MCF 10A (cell line): ENCODE results near the gene SESN1. TPM values are rescaled to one million over a fixed set of nuclear protein-coding genes. Genes with fewer than 3 reads are reported as not detected.
A peak's percentile ranks its signal among the peaks of the same experiment; 100 is the strongest.

Experiments used
- BruUV-seq: library from RNA; stranded (reverse); fragments of 400-500 nt; replicated peaks from 2 replicates; lab custom pipeline; 2021; lab: Mats Ljungman, UMichigan
- CTCF ChIA-PET: fragments of 300-600 bp; sonication (Branson Sonifier 250); formaldehyde crosslinking; extraction: SDS; loops from one replicate; lab custom pipeline; 2021; ENCODE audit warnings: antibody characterized with exemption, inconsistent platforms; lab: Yijun Ruan, JAX
- POLR2A ChIA-PET: fragments of 300-600, 350-650 bp; sonication (Branson Sonifier 250); formaldehyde crosslinking; extraction: SDS; loops from one replicate; lab custom pipeline; 2020; ENCODE audit warnings: antibody characterized with exemption, inconsistent platforms; lab: Yijun Ruan, JAX
- DNase-seq: peaks from one replicate; pipeline ENCODE4 v3.0.0-alpha.2; 2018; ENCODE audit not compliant: unreplicated experiment
- H3K27ac Mint-ChIP-seq: one replicate; pipeline ENCODE4 v1.8.0; 2022; ENCODE audit warnings: mild to moderate bottlenecking, low read depth, mixed read lengths; ENCODE audit not compliant: unreplicated experiment
- H3K27me3 Mint-ChIP-seq: one replicate; pipeline ENCODE4 v1.8.0; 2022; ENCODE audit warnings: mixed read lengths; ENCODE audit not compliant: insufficient read depth, unreplicated experiment
- H3K36me3 Mint-ChIP-seq: one replicate; pipeline ENCODE4 v1.8.0; 2022; ENCODE audit warnings: mild to moderate bottlenecking, moderate library complexity, mixed read lengths; ENCODE audit not compliant: insufficient read depth, unreplicated experiment
- H3K4me1 Mint-ChIP-seq: one replicate; pipeline ENCODE4 v1.8.0; 2022; ENCODE audit warnings: mixed read lengths; ENCODE audit not compliant: insufficient read depth, unreplicated experiment
- H3K4me3 Mint-ChIP-seq: one replicate; pipeline ENCODE4 v1.8.0; 2022; ENCODE audit warnings: mild to moderate bottlenecking, moderate library complexity, mixed read lengths; ENCODE audit not compliant: unreplicated experiment
- H3K9me3 Mint-ChIP-seq: one replicate; pipeline ENCODE4 v1.8.0; 2022; ENCODE audit warnings: mixed read lengths; ENCODE audit not compliant: unreplicated experiment
- intact Hi-C: fragments of 100-400 bp; cut with micrococcal nuclease; formaldehyde crosslinking; loops from 2 replicates; pipeline ENCODE4 v1.14.1; 2022
- total RNA-seq: library from RNA; stranded (reverse); gene quantifications from 2 replicates; pipeline ENCODE4 v1.2.3, GENCODE V29; 2022
- TF ChIP-seq, protein P1 (sequence below): fragments of 200-600 bp; IDR thresholded peaks from one replicate; pipeline ENCODE4 v1.8.0; 2022; ENCODE audit warnings: antibody characterized with exemption, mild to moderate bottlenecking; ENCODE audit not compliant: unreplicated experiment

SESN1 gene
- total RNA-seq, 1 experiment from 2014 or later: 23.0 TPM

DNA sequence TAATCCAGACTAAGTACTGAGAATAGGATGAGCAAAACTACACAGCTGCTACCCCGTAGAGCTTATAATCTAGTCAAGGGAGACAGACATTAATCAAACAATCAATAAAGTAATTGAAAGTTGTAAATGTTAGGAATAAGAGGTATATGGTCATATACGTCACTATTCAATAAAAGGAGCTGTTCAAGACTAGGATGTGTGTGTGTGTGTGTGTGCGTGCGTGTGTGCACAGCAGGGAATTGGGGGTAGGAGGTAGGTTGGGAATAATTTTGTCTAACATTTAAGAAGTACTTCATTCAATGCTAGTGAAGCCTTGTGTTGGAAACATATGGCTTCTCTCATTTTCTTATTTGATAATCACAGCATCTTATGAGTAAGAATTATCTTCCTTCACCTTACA lies 41.8 kb downstream of the SESN1 start:
- TF ChIP-seq, protein P1, sequence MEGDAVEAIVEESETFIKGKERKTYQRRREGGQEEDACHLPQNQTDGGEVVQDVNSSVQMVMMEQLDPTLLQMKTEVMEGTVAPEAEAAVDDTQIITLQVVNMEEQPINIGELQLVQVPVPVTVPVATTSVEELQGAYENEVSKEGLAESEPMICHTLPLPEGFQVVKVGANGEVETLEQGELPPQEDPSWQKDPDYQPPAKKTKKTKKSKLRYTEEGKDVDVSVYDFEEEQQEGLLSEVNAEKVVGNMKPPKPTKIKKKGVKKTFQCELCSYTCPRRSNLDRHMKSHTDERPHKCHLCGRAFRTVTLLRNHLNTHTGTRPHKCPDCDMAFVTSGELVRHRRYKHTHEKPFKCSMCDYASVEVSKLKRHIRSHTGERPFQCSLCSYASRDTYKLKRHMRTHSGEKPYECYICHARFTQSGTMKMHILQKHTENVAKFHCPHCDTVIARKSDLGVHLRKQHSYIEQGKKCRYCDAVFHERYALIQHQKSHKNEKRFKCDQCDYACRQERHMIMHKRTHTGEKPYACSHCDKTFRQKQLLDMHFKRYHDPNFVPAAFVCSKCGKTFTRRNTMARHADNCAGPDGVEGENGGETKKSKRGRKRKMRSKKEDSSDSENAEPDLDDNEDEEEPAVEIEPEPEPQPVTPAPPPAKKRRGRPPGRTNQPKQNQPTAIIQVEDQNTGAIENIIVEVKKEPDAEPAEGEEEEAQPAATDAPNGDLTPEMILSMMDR: no peak
- no peak for DNase-seq
- ChIA-PET POLR2A (interaction anchor here (1.4 to 16.5 kb wide), 2 partner anchors 14 to 42 kb away, joined by 4 to 556 read pairs; no protein-coding TSS in a partner anchor), CTCF (no interaction called here)
- Mint-ChIP-seq H3K27ac (peak overlapping the region; percentile 64), H3K27me3 (no peaks in the 10 kb centered on the region), H3K4me3 (no peak overlapping the region), H3K9me3 (peaks cover 5% of the 10 kb centered on the region), H3K36me3 (no peaks in the 10 kb centered on the region), H3K4me1 (peaks cover 46% of the 10 kb centered on the region)
- BruUV-seq: no TSS peak
- intact Hi-C loops: no loop called here

DNA sequence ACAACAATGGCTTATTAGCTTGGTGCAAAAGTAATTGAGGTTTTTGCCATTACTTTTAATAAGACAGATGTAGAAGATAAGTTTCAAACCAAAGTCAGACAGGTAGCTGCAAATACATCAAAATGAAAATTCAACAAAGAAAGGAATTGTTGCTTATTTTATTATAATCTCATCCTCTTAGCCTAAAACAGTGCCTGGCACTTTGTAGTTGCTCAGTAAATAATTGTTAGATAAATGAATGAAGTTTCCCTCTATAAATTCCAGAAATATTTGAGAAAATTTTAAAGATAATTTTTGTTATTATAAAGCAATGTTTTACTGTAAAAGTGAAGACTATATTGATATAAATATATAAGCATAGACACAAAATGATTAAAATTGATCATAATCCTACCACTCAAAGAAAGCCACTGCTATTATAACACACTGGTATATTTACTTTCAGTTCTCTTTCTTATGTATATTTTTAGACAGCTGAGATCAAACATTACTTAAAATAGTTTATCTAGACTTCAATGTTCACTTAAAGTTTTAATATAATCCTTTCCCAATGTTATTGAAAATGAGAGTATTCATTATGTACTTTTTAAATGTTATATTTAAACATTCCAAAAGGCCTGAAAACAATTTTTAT lies 42.5 kb downstream of the SESN1 start:
- ChIA-PET CTCF (interaction anchor here (0.6 kb wide), 1 partner anchor 1384 kb away, joined by 3 read pairs; no protein-coding TSS in a partner anchor), POLR2A (interaction anchor here (0.6 to 16.5 kb wide), 7 partner anchors 7 to 438 kb away, joined by 3 to 556 read pairs (median 5); no protein-coding TSS in a partner anchor)
- no peaks in the 10 kb centered on the region for H3K36me3 Mint-ChIP-seq
- TF ChIP-seq, protein P1: no peak
- no TSS peak for BruUV-seq
- H3K27ac Mint-ChIP-seq: no peak overlapping the region
- no peak overlapping the region for H3K4me3 Mint-ChIP-seq
- H3K4me1 Mint-ChIP-seq: peaks cover 40% of the 10 kb centered on the region
- peaks cover 5% of the 10 kb centered on the region for H3K9me3 Mint-ChIP-seq
- intact Hi-C loops: no loop called here
- DNase-seq: no peak
- H3K27me3 Mint-ChIP-seq: no peaks in the 10 kb centered on the region

DNA sequence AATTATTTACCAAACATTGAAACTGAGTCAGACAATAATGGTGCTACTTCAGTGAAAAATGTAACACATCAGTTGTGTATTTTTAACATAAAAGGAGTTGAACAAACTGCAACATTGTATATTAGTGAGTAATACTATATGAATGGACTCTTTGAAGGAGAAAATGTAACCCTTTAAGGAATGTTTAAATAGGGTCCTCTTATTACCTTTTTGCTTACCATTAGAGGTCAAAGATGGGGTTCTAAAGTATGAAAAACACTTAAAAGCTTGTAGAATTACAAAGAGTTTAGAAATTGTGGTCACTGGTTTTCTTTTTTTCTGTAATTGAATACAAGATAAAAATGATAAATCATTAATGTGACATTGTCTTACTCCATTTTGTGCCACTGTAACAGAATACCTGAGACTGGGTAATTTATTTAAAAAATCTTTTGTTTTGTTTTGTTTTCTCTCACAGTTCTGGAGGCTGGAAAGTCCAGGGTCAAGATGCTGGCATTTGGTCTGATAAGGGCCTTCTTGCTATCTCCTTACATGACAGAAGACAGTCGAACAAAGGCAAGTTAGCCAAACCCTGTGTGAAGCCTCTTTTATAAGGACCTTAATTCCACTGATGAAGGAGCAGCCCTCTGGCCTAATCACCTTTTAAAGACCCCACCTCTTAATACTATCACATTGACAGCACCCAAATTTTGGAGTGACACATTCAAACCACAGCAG lies 43.2 kb downstream of the SESN1 start:
- Mint-ChIP-seq H3K4me3 (no peak overlapping the region), H3K27ac (no peak overlapping the region), H3K27me3 (no peaks in the 10 kb centered on the region), H3K36me3 (no peaks in the 10 kb centered on the region), H3K9me3 (peaks cover 5% of the 10 kb centered on the region), H3K4me1 (peaks cover 34% of the 10 kb centered on the region)
- no peak for DNase-seq
- TF ChIP-seq, protein P1: no peak
- intact Hi-C loops: no loop called here
- CTCF ChIA-PET: interaction anchor here (0.6 to 2.7 kb wide), 3 partner anchors 41 to 1593 kb away, joined by 3 to 11 read pairs (median 3); no protein-coding TSS in a partner anchor
- BruUV-seq: no TSS peak
- POLR2A ChIA-PET: interaction anchor here (0.5 to 16.5 kb wide), 13 partner anchors 8 to 1099 kb away, joined by 3 to 556 read pairs (median 5); partner anchors contain the start of genes CEP57L1 and SESN1
